ENCODE measurements around the gene PCBP3. TPM values are rescaled to one million over a fixed set of nuclear protein-coding genes. Genes with fewer than 3 reads are reported as not detected.
"Not testable (repeated sequence)": the region's sequence is repeated elsewhere in the genome, so short reads cannot be mapped to it uniquely, and the experiment has no call there.

Gene PCBP3
- total and polyA plus RNA-seq, 2 of the 8 experiments (the other 6 are each of a cell fraction or from before 2014, with no cell fraction given) = 3.5 to 6.3 TPM

DNA sequence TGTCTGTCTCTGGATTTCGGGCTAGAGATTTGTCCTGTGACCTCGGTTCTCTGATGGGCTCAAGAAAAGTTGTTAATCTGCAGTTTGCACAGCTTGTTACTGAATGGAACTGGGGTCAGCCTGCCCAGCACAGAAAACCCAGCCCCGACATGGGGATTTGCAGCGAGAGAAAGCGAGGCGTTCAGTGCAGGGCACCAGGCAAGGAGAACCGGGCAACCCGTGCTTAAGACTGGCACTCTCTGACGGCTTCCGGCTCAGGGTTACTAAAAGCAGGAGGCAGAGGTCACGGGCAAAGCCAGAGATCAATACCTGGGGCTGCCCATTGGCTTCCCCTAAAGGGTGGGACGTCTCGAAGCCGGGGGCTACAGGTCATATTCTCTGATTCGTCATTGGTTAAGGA is 308.2 kb downstream of the PCBP3 start:
- FAIRE-seq (no peak), DNase-seq (ENCODE audit: low read depth in 1 of 2, low spot score in 2 of 2) (no peak)
- Histone ChIP-seq H3K79me1 (ENCODE audit: low read depth, low read length) (no peaks in the 10 kb centered on the region), H2BK120ac (replicated peaks; ENCODE audit: low read depth, low read length) (no peak overlapping the region), H4K5ac (ENCODE audit: insufficient read length, low read depth, low read length) (no peak overlapping the region), H3K27me3 (replicated peaks in 1 of 4; ENCODE audit: control insufficient read depth in 3 of 4, extremely low read depth in 1 of 4, insufficient read depth in 3 of 4, low read length in 3 of 4) (no peaks in the 10 kb centered on the region), H4K91ac (replicated peaks; ENCODE audit: insufficient read length, low read length) (no peak overlapping the region), H3K4ac (replicated peaks; ENCODE audit: insufficient read length, low read depth, low read length) (no peak overlapping the region), H2BK15ac (ENCODE audit: low read length) (no peak overlapping the region), H3K4me1 (replicated peaks in 1 of 4; ENCODE audit: control insufficient read depth in 3 of 4, insufficient read depth in 4 of 4, low read length in 3 of 4) (no peaks in the 10 kb centered on the region; a peak in 2 of 7 replicates), H2BK12ac (ENCODE audit: low read depth, low read length) (no peak overlapping the region), H3K27ac (ENCODE audit: low read depth, low read length) (no peak overlapping the region), H3K4me3 (ENCODE audit: extremely low read depth in 1 of 4, insufficient read depth in 2 of 4, low read depth in 3 of 4, low read length in 4 of 4) (no peak overlapping the region), H3K23ac (ENCODE audit: insufficient read length) (no peak overlapping the region), H4K20me1 (replicated peaks in 1 of 2; ENCODE audit: control insufficient read depth in 1 of 2, insufficient read depth in 2 of 2, low read length in 2 of 2) (no peaks in the 10 kb centered on the region), H2AFZ (ENCODE audit: low read length) (no peak overlapping the region), H3K23me2 (ENCODE audit: low read depth, low read length) (no peaks in the 10 kb centered on the region), H3K56ac (replicated peaks; ENCODE audit: insufficient read length, low read depth, low read length) (no peak overlapping the region), H3K18ac (ENCODE audit: extremely low read depth, low read length) (no peak overlapping the region), H2BK20ac (ENCODE audit: low read length) (no peak overlapping the region), H3K36me3 (ENCODE audit: control insufficient read depth in 2 of 4, insufficient read depth in 4 of 4, low read length in 3 of 4) (no peaks in the 10 kb centered on the region), H3K79me2 (ENCODE audit: control insufficient read depth in 1 of 2, insufficient read depth in 2 of 2, low read length in 2 of 2) (no peaks in the 10 kb centered on the region), H3K4me2 (ENCODE audit: insufficient read depth in 1 of 2, low read depth in 2 of 2, low read length in 2 of 2) (no peak overlapping the region), H3K9me3 (ENCODE audit: insufficient read depth in 2 of 2, low read depth in 1 of 2, low read length in 1 of 2) (0 out of 4 replicates have a peak, but pooled peaks cover 0 to under 1% of the 10 kb centered on the region in 2 experiments), H2BK5ac (ENCODE audit: low read depth, low read length) (no peak overlapping the region), H2AK5ac (ENCODE audit: low read depth, low read length) (no peak overlapping the region), H4K8ac (ENCODE audit: extremely low read depth, insufficient read depth, low read length) (no peak overlapping the region), H3K9ac (replicated peaks in 1 of 4; ENCODE audit: extremely low read depth in 1 of 4, low read depth in 3 of 4, low read length in 3 of 4) (no peak overlapping the region), H3K14ac (ENCODE audit: insufficient read length) (no peak overlapping the region)
- no peak for TF ChIP-seq PHF8 (conservative IDR thresholded peaks at IDR 0.05; ENCODE audit: low read depth, low read length)
- POLR2A ChIA-PET (ENCODE audit: partially characterized antibody) = no interaction called here
- WGBS, 2 experiments (ENCODE audit: extremely low coverage in 1 of 2, insufficient coverage in 1 of 2, insufficient read length in 1 of 2, insufficient replicate concordance in 2 of 2, low coverage in 1 of 2, low lambda C conversion rate in 2 of 2, missing lambda C conversion rate in 1 of 2) = 90% methylated on average over 15 of the region's 15 CpGs; no CpG with 5 or more reads in 1 of the 2 experiments
- CTCF ChIA-PET (ENCODE audit: partially characterized antibody) = interaction anchor here (0.8 to 1.4 kb wide), 5 partner anchors 18 to 29 kb away, joined by 3 to 5 read pairs (median 4); no protein-coding TSS in a partner anchor

- H3K4me3 ChIP-seq (ENCODE audit: extremely low read depth in 1 of 4, insufficient read depth in 2 of 4, low read depth in 3 of 4, low read length in 4 of 4); H3K27ac ChIP-seq (ENCODE audit: low read depth, low read length); H3K27me3 ChIP-seq (replicated peaks in 1 of 4; ENCODE audit: control insufficient read depth in 3 of 4, extremely low read depth in 1 of 4, insufficient read depth in 3 of 4, low read length in 3 of 4); H3K79me2 ChIP-seq (ENCODE audit: control insufficient read depth in 1 of 2, insufficient read depth in 2 of 2, low read length in 2 of 2); H4K20me1 ChIP-seq (replicated peaks in 1 of 2; ENCODE audit: control insufficient read depth in 1 of 2, insufficient read depth in 2 of 2, low read length in 2 of 2); H2BK20ac ChIP-seq (ENCODE audit: low read length); H3K56ac ChIP-seq (replicated peaks; ENCODE audit: insufficient read length, low read depth, low read length); H2AFZ ChIP-seq (ENCODE audit: low read length); DNase-seq (ENCODE audit: low read depth in 1 of 2, low spot score in 2 of 2); H2BK5ac ChIP-seq (ENCODE audit: low read depth, low read length); H4K91ac ChIP-seq (replicated peaks; ENCODE audit: insufficient read length, low read length); H3K4ac ChIP-seq (replicated peaks; ENCODE audit: insufficient read length, low read depth, low read length); H3K18ac ChIP-seq (ENCODE audit: extremely low read depth, low read length); H2BK15ac ChIP-seq (ENCODE audit: low read length); H3K23me2 ChIP-seq (ENCODE audit: low read depth, low read length); H2BK12ac ChIP-seq (ENCODE audit: low read depth, low read length); H3K9ac ChIP-seq (replicated peaks in 1 of 4; ENCODE audit: extremely low read depth in 1 of 4, low read depth in 3 of 4, low read length in 3 of 4); H3K9me3 ChIP-seq (ENCODE audit: insufficient read depth in 2 of 2, low read depth in 1 of 2, low read length in 1 of 2); H2AK5ac ChIP-seq (ENCODE audit: low read depth, low read length); FAIRE-seq; POLR2A ChIA-PET (ENCODE audit: partially characterized antibody); H3K14ac ChIP-seq (ENCODE audit: insufficient read length); H3K23ac ChIP-seq (ENCODE audit: insufficient read length); H4K8ac ChIP-seq (ENCODE audit: extremely low read depth, insufficient read depth, low read length); H3K36me3 ChIP-seq (ENCODE audit: control insufficient read depth in 2 of 4, insufficient read depth in 4 of 4, low read length in 3 of 4); H3K79me1 ChIP-seq (ENCODE audit: low read depth, low read length); H3K4me1 ChIP-seq (replicated peaks in 1 of 4; ENCODE audit: control insufficient read depth in 3 of 4, insufficient read depth in 4 of 4, low read length in 3 of 4); H2BK120ac ChIP-seq (replicated peaks; ENCODE audit: low read depth, low read length); H3K4me2 ChIP-seq (ENCODE audit: insufficient read depth in 1 of 2, low read depth in 2 of 2, low read length in 2 of 2); H4K5ac ChIP-seq (ENCODE audit: insufficient read length, low read depth, low read length): not testable (repeated sequence)
- 82% methylated on average over 9 of the region's 10 CpGs; no CpG with 5 or more reads in 1 of the 2 experiments for WGBS, 2 experiments (ENCODE audit: extremely low coverage in 1 of 2, insufficient coverage in 1 of 2, insufficient read length in 1 of 2, insufficient replicate concordance in 2 of 2, low coverage in 1 of 2, low lambda C conversion rate in 2 of 2, missing lambda C conversion rate in 1 of 2)
- CTCF ChIA-PET (ENCODE audit: partially characterized antibody) = interaction anchor here (1.2 to 3.0 kb wide), 4 partner anchors 18 to 73 kb away, joined by 3 to 20 read pairs (median 5); no protein-coding TSS in a partner anchor
Observed at GRCh38 chr21:45952527-45952926, 309.0 kb downstream of the PCBP3 start.
